GM23248 (cell line): Measurements from ENCODE around the gene SKIDA1.

Source experiments
- EZH2 ChIP-seq: fragments of 200-600 bp; sonication (generic); IDR thresholded peaks from 2 replicates; pipeline ENCODE4 v1.6.1; 2018; ENCODE audit warnings: antibody characterized with exemption, mild to moderate bottlenecking; ENCODE audit not compliant: insufficient read depth, poor library complexity, severe bottlenecking
- EZH2phosphoT487 ChIP-seq: fragments of 200-600 bp; sonication (generic); IDR thresholded peaks from 2 replicates; pipeline ENCODE4 v1.6.1; 2018; ENCODE audit warnings: antibody characterized with exemption, moderate library complexity, mild to moderate bottlenecking, low read depth; ENCODE audit not compliant: insufficient read depth

- TF ChIP-seq EZH2 (no peak), EZH2phosphoT487 (no peak)
Measured at GRCh38 chr10:21520509-21520908, 5.0 kb downstream of the SKIDA1 start.
